ENCODE data around the gene LAMC1. TPM values are rescaled to one million over a fixed set of nuclear protein-coding genes. Genes with fewer than 3 reads are reported as not detected.

The LAMC1 gene
- total RNA-seq, 4 donors from 2014 or later = 423 to 675 (median 560) TPM

- TF ChIP-seq, protein P1, sequence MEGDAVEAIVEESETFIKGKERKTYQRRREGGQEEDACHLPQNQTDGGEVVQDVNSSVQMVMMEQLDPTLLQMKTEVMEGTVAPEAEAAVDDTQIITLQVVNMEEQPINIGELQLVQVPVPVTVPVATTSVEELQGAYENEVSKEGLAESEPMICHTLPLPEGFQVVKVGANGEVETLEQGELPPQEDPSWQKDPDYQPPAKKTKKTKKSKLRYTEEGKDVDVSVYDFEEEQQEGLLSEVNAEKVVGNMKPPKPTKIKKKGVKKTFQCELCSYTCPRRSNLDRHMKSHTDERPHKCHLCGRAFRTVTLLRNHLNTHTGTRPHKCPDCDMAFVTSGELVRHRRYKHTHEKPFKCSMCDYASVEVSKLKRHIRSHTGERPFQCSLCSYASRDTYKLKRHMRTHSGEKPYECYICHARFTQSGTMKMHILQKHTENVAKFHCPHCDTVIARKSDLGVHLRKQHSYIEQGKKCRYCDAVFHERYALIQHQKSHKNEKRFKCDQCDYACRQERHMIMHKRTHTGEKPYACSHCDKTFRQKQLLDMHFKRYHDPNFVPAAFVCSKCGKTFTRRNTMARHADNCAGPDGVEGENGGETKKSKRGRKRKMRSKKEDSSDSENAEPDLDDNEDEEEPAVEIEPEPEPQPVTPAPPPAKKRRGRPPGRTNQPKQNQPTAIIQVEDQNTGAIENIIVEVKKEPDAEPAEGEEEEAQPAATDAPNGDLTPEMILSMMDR (IDR thresholded peaks at IDR 0.05; ENCODE audit: low read depth) = no peak
Observed at GRCh38 chr1:183021405-183022201, 1.6 kb upstream of the LAMC1 start.

DNA sequence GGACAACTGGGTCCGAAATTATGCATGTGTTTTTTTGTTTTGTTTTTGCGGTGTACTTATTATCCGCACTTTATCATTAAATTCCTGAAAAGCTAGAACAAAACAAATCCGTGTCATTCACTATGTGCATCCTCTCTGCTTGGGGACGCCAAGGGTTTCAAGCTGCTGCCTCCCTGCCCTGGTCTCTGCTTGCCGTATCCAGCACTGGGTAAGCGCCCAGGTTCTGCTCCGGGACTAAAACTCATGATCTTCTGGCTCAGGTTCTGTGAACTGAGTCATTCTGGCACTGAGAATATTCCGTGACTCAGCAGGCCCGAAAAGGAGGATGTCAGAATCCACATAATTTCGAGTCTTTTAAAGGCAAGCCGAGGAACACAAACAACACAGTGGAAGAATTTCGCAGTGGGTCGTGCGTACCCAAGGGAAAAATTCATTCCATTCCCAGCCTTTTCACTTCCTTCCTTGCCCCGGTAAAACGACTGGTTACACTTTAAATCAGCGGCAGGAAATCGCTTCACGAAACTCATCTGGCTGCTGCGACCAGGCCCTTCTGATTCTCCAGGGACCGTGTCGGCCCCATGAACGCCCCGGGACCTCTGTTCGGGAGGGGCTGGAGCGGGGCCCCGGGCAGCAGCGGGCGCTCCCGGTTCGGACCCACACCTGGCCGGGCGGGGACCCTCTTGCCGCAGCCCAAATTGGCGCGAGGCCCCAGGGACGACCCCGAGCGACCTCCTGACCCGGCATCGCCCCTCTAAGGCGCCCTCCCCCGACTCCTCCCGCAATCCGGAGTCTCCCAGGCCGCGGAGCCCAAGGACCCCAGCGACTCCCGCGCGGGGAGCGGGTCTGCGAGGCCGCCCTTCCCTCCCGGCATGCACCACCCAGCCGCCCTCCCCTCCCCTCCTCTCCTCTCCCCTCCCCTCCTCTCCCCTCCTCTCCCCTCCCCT, 746 bp upstream of the LAMC1 start:
- TF ChIP-seq, protein P1 (IDR thresholded peaks at IDR 0.05; ENCODE audit: low read depth) = no peak

- TF ChIP-seq, protein P1 (IDR thresholded peaks at IDR 0.05; ENCODE audit: low read depth) = no peak
Observed at GRCh38 chr1:183023601-183024316, 539 bp downstream of the LAMC1 start.

DNA sequence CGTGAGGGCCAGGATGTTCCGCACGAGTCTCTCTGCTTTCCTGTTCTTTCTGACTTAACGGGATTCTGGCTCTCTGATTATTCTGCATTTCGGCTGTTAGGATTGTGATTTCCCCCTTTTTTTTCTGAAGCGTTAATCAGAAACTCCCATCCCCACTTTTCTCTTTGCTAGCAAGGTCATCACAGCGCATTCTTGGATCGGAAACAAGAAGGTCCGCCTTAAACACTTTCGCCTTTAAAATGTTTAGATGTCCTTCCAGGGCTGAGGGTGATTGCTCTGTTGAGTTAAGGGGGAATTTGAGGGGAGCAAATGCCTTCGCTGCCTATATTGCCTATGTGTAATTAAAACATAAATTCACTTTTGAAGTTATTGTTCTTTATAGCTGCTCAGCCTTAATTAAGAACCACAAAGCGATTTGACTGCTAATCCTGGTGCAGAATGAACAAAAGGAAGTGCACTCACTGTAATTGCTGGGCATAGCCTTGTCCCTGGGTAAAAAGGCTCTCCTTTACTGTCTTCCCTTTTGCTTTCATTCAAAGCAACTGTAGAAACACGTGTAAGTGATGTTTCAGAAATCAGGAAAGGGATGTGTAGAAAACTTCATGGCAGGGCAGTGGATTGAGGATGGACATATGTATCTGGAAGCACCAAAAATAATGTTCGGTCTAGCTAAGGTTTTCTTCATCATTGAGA, 1.2 kb downstream of the LAMC1 start:
- TF ChIP-seq, protein P1 (IDR thresholded peaks at IDR 0.05; ENCODE audit: low read depth) = no peak

DNA sequence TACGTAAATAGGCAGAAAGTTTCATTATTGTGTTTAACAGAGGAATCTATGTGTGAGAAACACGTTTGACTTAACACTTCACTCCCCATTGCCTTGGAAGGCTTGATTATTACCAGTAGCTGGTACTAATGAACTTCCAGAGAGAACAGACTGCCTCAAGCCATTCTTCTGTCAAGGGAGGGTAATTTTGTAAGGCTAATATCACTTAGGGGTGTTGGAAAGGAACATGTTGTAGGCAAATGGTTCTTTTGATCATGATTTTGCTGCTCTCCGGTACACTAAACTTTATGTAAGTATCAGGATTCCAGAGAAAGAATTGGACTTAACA, 1.8 kb downstream of the LAMC1 start:
- TF ChIP-seq, protein P1 (IDR thresholded peaks at IDR 0.05; ENCODE audit: low read depth) = no peak

- TF ChIP-seq, protein P1 (IDR thresholded peaks at IDR 0.05; ENCODE audit: low read depth) = no peak
Observed at GRCh38 chr1:183025782-183026774, 2.9 kb downstream of the LAMC1 start.

All from subcutaneous adipose tissue (tissue), 4 donors.